Epithelial cell of esophagus (primary cell): ENCODE data around the gene LEFTY2.
A peak's percentile ranks its signal among the peaks of the same experiment; 100 is the strongest.

Source experiments
- DNase-seq: peaks from one replicate; pipeline ENCODE4 v3.0.0; 2010; ENCODE audit warnings: low read depth
- H3K4me3 ChIP-seq: 2 replicates; pipeline ENCODE4 v1.5.1; 2011; ENCODE audit warnings: mild to moderate bottlenecking, low read length, control low read depth
- CTCF ChIP-seq: IDR thresholded peaks from 2 replicates; pipeline ENCODE4 v1.5.1; 2011; ENCODE audit warnings: low read depth, mild to moderate bottlenecking, low read length, control low read depth, inconsistent platforms; ENCODE audit not compliant: insufficient read depth; ENCODE audit errors: missing control alignments

The LEFTY2 gene

GRCh38 chr1:225923692-225924555 lies 17.1 kb downstream of the LEFTY2 start, which contains the start of gene PYCR2:
Gene PYCR2 (minus strand): TSS chr1:225924250. CDS start chr1:225924110, 140 bp downstream.
- DNase-seq: peak; percentile 96

DNA sequence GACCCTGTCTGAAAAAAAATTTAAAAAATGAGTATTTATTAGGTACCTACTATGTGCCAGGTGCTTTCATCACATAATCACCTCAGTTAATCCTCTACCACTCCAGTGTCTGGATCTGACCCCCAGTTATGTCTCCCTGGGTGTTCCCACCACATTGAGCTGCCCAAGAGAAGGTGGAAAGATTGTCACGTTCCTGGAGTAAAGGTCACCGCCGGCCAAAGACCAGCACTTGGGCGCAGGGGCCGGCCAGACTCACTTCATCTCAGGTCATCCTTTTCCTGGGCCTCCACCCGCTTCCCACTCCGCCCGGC lies 17.7 kb downstream of the LEFTY2 start:
- no peak for TF ChIP-seq CTCF
- no peak for DNase-seq
- peak overlapping the region; percentile 74 for H3K4me3 ChIP-seq

More at GRCh38 chr1:225923692-225924555, 17.1 kb downstream of the LEFTY2 start, which contains the start of gene PYCR2:
- no peak for TF ChIP-seq CTCF
- H3K4me3 ChIP-seq: peak within 1 kb of the TSS; percentile 74

DNA sequence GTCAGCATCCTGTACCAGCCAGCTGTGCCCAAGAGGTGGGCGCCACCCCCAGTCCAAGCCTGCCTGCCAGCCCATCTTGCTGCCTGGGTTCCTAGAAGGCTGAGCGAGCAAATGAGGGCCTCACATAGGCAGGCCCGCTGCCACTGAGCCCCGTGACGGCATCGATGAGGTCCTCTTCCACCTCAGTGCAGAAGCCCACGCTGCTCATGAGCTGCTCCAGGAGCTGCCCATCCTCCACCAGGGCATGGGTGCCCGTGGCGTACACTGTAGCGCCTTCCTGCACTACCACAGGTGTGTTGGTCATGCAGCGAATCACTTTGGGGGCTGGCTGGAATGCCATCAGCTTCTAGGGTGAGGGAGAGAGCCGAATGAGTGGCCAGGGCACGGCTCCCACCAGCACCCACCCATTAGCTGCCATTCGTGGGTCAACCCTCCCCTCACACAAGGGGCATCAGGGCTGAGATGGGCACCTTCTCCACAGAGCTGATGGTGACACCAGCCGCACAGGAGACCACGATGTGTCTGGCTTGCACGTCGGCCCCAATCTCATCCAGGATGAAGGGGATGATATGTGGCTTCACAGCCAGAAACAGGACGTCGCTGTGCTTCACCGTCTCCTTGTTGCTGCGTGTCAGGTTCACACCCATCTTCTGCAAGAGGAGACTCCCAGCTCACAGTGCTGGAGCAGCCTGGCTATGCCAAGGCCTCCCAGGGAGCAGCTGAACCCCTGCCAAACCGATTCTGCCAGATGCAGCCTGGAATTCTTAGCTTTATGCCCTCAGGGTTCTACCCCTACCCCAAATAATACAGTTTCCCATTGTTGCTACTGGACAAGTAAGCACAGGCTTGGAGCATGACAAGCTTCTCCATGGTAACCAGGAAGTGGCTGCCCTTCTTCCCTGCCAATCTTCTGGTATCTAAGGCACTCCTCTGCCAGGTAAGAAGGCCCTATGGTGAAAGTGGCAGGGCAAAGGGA lies 19.0 kb downstream of the LEFTY2 start:
- no peak overlapping the region for H3K4me3 ChIP-seq
- no peak for TF ChIP-seq CTCF
- peak; percentile 97 for DNase-seq

DNA sequence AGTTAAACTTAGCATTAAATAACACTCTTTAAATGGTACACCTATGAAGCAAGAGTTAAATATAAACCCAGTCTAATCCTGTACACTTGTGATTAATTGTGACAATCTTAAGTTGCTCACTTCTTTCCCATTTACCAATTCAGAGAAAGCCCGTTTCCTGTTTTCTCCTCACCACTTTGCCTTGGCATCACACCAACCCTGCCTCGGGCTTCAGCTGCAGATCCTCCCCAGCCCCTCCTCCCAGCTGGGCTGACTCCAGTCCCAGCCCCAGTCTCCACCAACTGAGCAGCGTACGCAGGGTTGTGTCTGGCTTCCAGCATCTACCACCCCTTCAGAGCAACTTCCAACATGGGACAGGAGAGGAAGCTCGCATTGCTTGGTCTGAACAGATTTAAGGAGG lies 21.1 kb downstream of the LEFTY2 start:
- peak; percentile 94 for DNase-seq
- no peak for TF ChIP-seq CTCF
- no peak overlapping the region for H3K4me3 ChIP-seq

DNA sequence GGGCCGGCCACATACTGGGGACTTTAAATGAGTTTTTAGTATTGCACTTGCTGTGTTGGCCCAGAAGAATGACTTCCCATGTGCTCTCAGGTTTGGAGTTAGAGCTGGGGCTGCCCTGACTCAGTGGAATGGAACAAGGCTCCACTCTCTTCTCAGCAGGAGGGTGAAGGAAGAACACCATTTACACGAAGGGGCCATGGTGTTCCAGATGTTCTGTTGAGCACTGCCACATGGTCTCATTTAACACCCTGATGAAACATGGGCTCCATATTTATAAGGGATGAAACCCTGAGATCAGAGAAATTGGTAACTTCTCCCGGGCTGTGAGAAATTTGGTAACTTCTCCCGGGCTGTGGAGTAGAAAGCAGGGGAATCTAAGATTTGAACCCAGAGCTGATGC lies 22.7 kb downstream of the LEFTY2 start:
- no peak overlapping the region for H3K4me3 ChIP-seq
- DNase-seq: no peak
- TF ChIP-seq CTCF: no peak

GRCh38 chr1:225917536-225917935 lies 23.5 kb downstream of the LEFTY2 start:
- peak; percentile 98 for DNase-seq
- H3K4me3 ChIP-seq: no peak overlapping the region
- no peak for TF ChIP-seq CTCF
